GM21529 (cell line): ENCODE measurements around the gene CHRNA9.

Experiments
- ATAC-seq: cut with Tn5 transposase; IDR thresholded peaks from one replicate; pipeline ENCODE4 v1.9.1; 2021; ENCODE audit not compliant: unreplicated experiment

The CHRNA9 gene

GRCh38 chr4:40308528-40309122, 26.5 kb upstream of the CHRNA9 start:
- ATAC-seq, result no peak

DNA sequence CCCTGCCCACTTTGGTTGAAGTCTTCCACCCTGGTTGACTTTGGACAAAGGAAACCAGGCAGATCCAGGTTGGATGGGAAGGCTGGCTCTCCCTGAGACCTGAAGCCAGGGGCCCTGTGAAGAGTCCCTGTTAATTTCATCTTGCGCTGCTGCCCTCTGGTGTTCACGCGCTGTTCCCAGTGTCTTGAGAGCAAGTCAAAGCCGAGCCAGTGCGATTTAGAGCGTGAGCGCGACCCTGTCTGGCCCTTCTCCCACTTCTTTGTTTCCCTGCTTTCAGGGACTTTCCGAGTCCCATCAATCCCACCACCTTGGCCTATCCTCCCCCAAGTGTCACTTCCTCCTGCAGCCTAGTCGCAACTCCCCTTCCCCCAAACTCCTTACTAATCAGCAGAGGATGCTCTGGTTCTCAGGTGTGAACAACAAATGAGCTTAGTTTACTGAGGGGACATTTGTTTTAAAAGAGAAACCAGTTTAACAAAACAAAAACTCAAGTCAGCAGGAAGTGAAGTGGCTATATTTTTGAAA, 25.8 kb upstream of the CHRNA9 start:
- peak; percentile 44 for ATAC-seq

DNA sequence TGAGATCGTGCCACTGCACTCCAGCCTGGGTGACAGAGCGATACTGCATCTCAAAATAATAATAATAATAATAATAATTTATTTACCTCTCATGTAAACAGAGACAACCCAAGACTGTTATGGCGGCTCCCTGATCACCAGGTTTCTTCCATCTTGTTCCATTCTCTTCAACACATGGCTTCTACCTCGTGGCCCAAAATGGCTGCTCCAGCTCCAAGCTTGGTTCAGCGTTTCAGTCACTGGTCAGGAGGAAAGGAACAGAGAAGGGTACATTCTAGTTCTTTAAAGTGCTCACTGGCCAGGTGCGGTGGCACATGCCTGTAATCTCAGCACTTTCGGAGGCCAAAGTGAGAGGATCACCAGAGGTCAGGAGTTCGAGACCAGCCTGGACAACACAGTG, 24.9 kb upstream of the CHRNA9 start:
- ATAC-seq, result no peak

- ATAC-seq, result no peak
Measured at GRCh38 chr4:40311811-40312346, 23.3 kb upstream of the CHRNA9 start.

GRCh38 chr4:40314951-40315350, 20.2 kb upstream of the CHRNA9 start:
- no peak for ATAC-seq

DNA sequence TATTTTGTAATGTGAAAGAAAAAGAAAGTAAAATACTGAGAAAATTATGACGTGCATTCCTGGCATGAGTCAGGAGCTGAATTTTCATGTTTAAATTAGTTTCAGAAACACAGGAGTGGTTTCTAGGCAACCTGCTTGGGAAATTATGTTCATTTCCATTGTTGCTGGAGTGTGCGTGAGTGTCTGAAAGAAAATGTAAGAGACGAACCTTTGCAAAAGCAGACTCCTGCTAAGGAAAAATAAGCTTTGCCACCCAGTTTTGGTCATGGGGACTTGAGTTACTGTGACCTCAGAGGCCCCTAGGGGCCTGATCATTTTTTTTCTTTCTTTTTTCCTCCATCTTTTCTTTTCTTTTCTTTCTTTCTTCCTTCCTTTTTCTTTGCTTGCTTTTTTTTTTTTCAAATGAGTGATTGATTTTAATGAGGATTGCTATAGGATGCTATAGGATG, 18.8 kb upstream of the CHRNA9 start:
- ATAC-seq, result peak; percentile 47

- peak; percentile 69 for ATAC-seq
Measured at GRCh38 chr4:40316782-40317635, 18.1 kb upstream of the CHRNA9 start.

DNA sequence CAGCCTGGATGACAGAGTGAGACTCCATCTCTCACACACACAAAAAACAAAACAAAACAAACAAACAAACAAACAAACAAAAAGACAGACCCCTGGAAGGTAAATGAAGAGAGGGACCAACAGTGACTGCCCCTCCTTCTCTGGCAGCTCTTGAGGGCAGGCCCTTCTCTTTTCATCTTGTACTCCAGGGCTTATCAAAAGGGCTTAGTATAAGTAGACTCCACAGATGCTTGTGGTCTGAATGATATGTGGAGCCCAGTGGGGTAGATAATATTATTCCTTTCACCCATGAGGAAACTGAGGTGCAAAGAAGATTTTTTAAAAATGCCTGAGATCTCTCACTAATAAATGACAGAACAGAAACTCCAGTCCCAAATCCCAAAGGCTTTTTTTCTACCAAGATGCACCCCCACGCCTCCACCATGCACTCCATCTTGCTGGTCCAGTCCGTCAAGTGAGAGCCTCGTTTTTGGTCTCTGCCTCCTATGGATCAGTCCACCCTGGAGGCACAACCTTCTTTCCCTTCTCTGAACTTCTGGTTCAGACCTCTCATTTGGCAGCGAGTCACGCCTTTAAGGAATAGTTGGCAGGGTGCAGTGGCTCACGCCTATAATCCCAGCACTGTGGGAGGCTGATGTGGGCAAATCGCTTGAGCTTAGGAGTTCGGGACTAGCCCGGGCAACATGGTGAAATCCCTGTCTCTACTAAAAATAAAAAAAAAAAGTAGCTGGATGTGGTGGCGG, 17.0 kb upstream of the CHRNA9 start:
- no peak for ATAC-seq

- no peak for ATAC-seq
Measured at GRCh38 chr4:40321574-40322275, 13.4 kb upstream of the CHRNA9 start.

- ATAC-seq, result no peak
Measured at GRCh38 chr4:40322811-40323210, 12.3 kb upstream of the CHRNA9 start.

DNA sequence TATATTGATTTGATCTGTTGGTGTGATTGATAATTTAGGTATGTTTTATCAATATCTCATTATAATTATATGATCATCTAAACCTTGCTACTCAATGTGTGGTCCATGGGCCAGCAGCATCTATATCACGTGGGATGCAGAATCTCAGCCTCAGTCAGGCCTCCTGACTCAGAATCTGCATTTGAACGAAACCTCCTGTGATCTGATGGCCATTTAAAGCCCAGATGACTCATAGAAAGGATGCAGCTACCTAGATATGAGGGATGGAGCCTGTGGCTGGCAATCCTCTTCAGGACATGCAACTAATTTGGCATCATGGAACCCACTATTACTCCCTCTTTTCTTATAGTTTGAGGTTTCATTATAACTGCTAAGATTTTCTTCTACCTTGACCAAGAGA, 11.3 kb upstream of the CHRNA9 start:
- ATAC-seq, result no peak

DNA sequence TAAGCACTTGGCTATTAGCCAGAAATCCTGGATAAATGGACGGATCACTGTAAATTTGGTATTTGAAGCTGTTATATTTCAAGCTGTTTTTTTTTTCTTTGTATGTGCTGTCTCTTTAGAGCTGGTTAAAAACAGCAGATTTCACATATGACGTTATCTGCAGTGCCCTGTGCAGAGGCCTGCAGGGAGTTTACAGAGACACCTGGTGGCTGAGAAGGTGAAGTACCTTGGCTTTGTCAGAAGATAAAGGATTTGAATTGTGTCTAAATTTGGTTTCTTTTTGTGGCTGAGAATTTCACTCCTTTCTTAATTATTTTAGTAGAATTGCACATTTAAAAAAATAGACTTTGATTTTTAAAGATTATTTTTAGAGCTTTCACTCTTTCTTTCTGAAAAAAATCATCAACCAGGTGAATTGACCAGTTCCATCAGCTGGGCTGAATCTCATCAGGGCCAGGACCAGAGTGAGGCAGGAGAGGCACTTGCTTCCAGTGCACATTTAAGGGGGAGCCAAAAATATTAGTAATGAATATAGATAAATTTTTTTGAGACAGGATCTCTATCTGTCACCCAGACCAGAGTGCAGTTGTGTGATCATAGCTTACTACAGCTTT, 9.6 kb upstream of the CHRNA9 start:
- ATAC-seq, result peak; percentile 93

- ATAC-seq, result no peak
Measured at GRCh38 chr4:40327340-40327739, 7.8 kb upstream of the CHRNA9 start.

DNA sequence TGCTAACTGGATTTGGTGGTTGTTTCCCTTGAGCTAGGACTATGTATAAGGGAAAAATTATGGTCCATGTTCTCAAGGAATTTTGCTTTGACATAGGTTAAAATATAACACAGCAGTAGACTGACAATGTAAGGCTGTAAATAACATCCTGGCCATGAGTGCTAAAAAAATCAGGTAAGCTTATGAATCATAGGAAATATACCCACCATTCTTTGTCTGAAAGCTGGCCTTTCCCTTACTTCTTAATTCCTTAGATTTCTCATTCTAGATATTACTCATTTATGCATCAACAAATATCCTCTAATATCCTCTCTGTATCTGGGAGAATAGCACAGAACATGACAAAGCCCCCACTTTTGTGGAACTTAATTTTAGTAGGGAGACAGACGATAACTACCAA, 6.8 kb upstream of the CHRNA9 start:
- no peak for ATAC-seq

DNA sequence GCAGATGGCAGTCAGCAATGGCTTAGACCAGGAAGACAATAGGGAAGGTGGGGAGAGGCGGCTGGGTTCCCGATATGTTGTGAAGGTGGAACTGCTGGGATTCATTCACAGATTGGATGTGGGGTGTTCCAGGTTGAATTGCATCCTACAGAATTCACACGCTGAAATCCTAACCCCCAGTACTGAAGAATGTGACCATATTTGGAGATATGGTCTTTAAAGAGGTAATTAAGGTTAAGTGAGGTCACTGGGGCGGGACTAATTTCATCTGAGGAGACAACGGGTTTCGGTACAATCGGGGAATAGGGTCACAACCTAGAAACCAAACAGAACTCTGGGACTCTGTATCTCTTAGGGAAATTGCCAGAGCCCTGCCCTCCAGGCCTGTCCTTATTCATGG, 5.3 kb upstream of the CHRNA9 start:
- ATAC-seq, result no peak

- ATAC-seq, result no peak
Measured at GRCh38 chr4:40330536-40330935, 4.6 kb upstream of the CHRNA9 start.

GRCh38 chr4:40331101-40331745, 3.9 kb upstream of the CHRNA9 start:
- ATAC-seq, result no peak

- no peak for ATAC-seq
Measured at GRCh38 chr4:40331961-40332360, 3.2 kb upstream of the CHRNA9 start.

DNA sequence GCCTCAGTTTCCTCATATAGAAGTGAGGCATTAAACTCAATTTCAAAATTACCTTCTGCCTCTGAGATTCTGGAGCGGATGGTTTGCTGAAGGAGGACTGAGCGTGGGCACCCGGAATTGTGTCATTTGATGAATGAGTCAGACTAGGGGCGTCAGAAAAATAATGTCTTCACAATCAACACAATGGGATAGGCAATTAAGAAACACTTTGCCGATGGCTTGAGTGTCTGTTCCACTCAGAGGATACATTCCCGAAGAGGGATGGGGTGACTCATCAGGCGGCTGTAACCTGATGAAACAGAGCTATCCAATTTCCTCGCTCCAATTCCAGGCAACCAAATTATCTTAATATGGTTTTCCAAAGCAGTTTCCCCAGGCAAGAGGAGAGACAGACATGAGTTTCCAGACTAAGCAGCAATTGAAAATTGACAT, 1.2 kb upstream of the CHRNA9 start:
- no peak for ATAC-seq

- ATAC-seq, result no peak
Measured at GRCh38 chr4:40335525-40335894, 377 bp downstream of the CHRNA9 start.
